Upper lobe of right lung (tissue), 1 donor: Measurements from ENCODE around the gene CLEC20A. TPM values are rescaled to one million over a fixed set of nuclear protein-coding genes. Genes with fewer than 3 reads are reported as not detected.

ENCODE experiments used
- ATAC-seq: fragments of 200-7000 bp; cut with Tn5 transposase; one replicate; pipeline ENCODE4 v1.9.1; 2020; ENCODE audit warnings: mild to moderate bottlenecking, moderate library complexity
- DNase-seq: peaks from one replicate; pipeline ENCODE4 v3.0.0-alpha.2; 2020
- H3K27ac ChIP-seq: fragments of 200-600 bp; one replicate; pipeline ENCODE4 v1.8.0; 2022
- H3K27me3 ChIP-seq: fragments of 200-600 bp; one replicate; pipeline ENCODE4 v1.8.0; 2022; ENCODE audit warnings: mild to moderate bottlenecking
- H3K36me3 ChIP-seq: fragments of 200-600 bp; one replicate; pipeline ENCODE4 v1.8.0; 2022
- H3K4me1 ChIP-seq: fragments of 200-600 bp; one replicate; pipeline ENCODE4 v1.8.0; 2022
- H3K4me3 ChIP-seq: fragments of 200-600 bp; one replicate; pipeline ENCODE4 v1.8.0; 2022; ENCODE audit warnings: mild to moderate bottlenecking
- H3K9me3 ChIP-seq: fragments of 200-600 bp; one replicate; pipeline ENCODE4 v1.8.0; 2022
- CTCF ChIP-seq: fragments of 200-600 bp; IDR thresholded peaks from one replicate; pipeline ENCODE4 v1.8.0; 2022; ENCODE audit warnings: antibody characterized with exemption
- intact Hi-C: fragments of 100-400 bp; cut with DNase I; formaldehyde crosslinking; loops from one replicate; pipeline ENCODE4 v1.11.0; 2022
- total RNA-seq: library from RNA; stranded (reverse); fragmentation: NEBNext Ultra II Directional; extraction: Animal tissue kit (Norgen Biotek cat#: 25700); gene quantifications from one replicate; pipeline ENCODE4 v1.2.1, GENCODE V29; 2021
- donor health status: DM: no; HTN: yes; CAD: no; lungs with severe emphysema.

CLEC20A gene
- total RNA-seq, 1 donor from 2014 or later = not detected

DNA sequence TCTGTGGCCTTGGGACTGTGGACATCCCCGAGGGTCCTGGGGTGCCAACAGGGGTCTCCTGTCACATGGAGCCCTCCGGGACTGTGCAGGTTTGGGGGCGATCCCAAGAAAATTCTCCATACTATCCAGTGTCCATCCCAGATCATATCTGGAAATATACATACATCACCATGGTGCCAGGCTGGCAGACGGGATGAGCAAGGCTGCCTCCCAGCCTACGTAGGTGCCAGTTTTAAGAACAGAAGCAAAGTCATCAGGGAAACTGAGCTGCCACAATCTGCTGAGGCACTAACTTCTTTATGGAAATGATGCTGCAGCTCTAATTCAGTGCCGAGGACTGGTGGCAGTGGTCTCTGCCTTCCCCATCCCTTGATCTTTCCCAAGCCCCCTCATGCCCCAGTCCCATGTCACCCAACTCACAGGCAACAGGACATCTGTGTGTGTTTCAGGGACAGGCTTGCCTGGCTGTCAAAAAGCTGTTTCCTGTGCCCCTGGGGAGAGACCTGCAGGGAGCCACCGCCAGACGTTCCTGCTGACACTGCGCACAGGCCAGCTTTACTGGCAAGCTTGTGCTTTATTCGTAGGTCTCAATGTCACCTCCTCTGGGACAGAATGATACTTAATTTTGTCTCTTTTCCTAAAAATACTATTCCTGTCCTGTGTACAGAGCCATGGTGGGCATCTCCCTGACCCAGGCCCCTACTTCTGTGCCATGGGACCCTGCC, 31.6 kb upstream of the CLEC20A start:
- Histone ChIP-seq H3K4me3 (no peak overlapping the region), H3K36me3 (no peaks in the 10 kb centered on the region), H3K4me1 (no peaks in the 10 kb centered on the region), H3K27me3 (no peaks in the 10 kb centered on the region), H3K27ac (no peak overlapping the region), H3K9me3 (no peaks in the 10 kb centered on the region)
- no peak for ATAC-seq
- DNase-seq = no peak
- TF ChIP-seq CTCF = no peak
- intact Hi-C loops = no loop called here

GRCh38 chr1:178527117-178527516, 30.4 kb upstream of the CLEC20A start:
- H3K9me3 ChIP-seq = no peaks in the 10 kb centered on the region
- H3K27me3 ChIP-seq = no peaks in the 10 kb centered on the region
- H3K36me3 ChIP-seq = no peaks in the 10 kb centered on the region
- DNase-seq (no peak), ATAC-seq (no peak)
- H3K4me3 ChIP-seq = no peak overlapping the region
- no peaks in the 10 kb centered on the region for H3K4me1 ChIP-seq
- intact Hi-C loops = no loop called here
- TF ChIP-seq CTCF = no peak
- H3K27ac ChIP-seq = no peak overlapping the region

- no peaks in the 10 kb centered on the region for H3K4me1 ChIP-seq
- DNase-seq (no peak), ATAC-seq (peak; percentile 24)
- H3K36me3 ChIP-seq = no peaks in the 10 kb centered on the region
- TF ChIP-seq CTCF = no peak
- no peak overlapping the region for H3K27ac ChIP-seq
- no peak overlapping the region for H3K4me3 ChIP-seq
- H3K9me3 ChIP-seq = no peaks in the 10 kb centered on the region
- intact Hi-C loops = no loop called here
- H3K27me3 ChIP-seq = no peaks in the 10 kb centered on the region
Observed at GRCh38 chr1:178521241-178521640, 24.5 kb upstream of the CLEC20A start.

DNA sequence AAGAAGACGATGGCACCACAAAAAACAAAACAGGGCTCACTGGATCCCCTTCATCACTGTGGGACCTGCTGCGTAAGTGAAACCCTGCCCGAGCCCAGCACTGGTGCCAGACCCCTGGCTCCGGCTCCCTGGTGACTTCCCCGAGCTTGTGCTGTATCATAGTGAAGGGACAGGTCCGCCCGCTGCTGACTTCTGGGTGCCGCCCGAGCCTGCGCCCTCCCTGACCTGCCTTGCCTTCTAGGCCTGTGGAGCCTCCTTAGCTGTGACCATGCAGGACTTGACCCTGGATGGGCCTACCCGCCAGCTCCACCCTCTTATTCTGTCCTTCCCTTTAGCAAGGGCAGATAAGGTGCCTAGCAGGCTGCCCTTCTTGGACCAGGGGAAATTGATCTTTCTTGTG, 24.0 kb upstream of the CLEC20A start:
- ATAC-seq (peak; percentile 42), DNase-seq (no peak)
- Histone ChIP-seq H3K36me3 (no peaks in the 10 kb centered on the region), H3K4me3 (no peak overlapping the region), H3K9me3 (no peaks in the 10 kb centered on the region), H3K27me3 (no peaks in the 10 kb centered on the region), H3K4me1 (no peaks in the 10 kb centered on the region), H3K27ac (no peak overlapping the region)
- intact Hi-C loops = no loop called here
- TF ChIP-seq CTCF = no peak

DNA sequence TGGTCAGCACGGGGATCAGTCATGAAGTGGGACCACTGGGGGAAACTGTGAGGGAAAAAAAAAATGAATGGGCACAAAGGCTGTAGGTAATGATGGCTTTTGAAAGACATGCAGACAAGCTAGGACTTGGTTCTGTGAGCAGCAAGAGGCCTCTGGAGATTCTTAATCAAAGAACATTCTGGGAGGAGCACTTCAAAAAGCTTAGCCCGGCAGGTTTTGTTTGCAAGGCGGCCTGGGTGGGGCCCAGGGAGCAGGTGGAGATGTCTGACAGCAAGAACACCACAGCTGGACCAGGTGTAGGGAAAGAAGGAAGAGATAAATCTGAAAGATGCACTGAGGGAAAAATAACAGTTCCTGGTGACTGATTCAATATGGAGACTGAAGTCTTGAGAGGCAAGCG, 22.1 kb upstream of the CLEC20A start:
- intact Hi-C loops = no loop called here
- Histone ChIP-seq H3K4me1 (peaks cover 2% of the 10 kb centered on the region), H3K27me3 (no peaks in the 10 kb centered on the region), H3K36me3 (no peaks in the 10 kb centered on the region), H3K9me3 (no peaks in the 10 kb centered on the region), H3K27ac (no peak overlapping the region), H3K4me3 (no peak overlapping the region)
- no peak for TF ChIP-seq CTCF
- no peak for DNase-seq
- ATAC-seq = no peak

DNA sequence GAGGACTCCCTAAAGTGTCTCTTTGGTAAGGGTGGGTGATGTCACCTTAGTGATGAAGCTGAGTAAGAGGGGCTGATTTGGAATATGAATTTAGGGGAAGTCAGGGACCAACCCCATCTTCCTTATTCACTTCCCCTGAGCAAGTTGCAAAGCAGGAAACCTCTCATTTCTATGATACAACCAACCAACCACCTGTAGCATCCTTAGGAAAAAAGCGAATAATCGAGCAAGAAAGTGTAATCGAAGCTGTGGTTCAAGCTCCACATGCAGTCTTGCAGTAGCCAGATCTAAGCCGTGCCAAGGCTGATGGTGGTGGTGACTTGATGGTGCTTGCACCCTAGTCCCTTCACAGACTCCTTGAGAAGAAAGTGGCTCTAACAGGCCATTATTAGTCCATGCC, 19.3 kb upstream of the CLEC20A start:
- DNase-seq = no peak
- Histone ChIP-seq H3K36me3 (no peaks in the 10 kb centered on the region), H3K4me3 (no peak overlapping the region), H3K27ac (no peak overlapping the region), H3K4me1 (peaks cover 5% of the 10 kb centered on the region), H3K27me3 (no peaks in the 10 kb centered on the region), H3K9me3 (no peaks in the 10 kb centered on the region)
- ATAC-seq = no peak
- no peak for TF ChIP-seq CTCF
- intact Hi-C loops = no loop called here
